Esophagus (tissue), 2 donors: ENCODE measurements around the gene POM121L2. TPM values are rescaled to one million over a fixed set of nuclear protein-coding genes. Genes with fewer than 3 reads are reported as not detected.

ENCODE experiments used
- H3K27ac ChIP-seq, 2 donors: one replicate each; pipeline ENCODE4 v1.5.1; 2013; ENCODE audit warnings: low read depth in 2 of 2, mild to moderate bottlenecking in 2 of 2, inconsistent platforms in 1 of 2, low read length in 1 of 2, moderate library complexity in 1 of 2
- H3K27me3 ChIP-seq, 2 donors: one replicate each; pipeline ENCODE4 v1.6.1; 2013; ENCODE audit warnings: low read length in 2 of 2, control low read depth in 1 of 2, mild to moderate bottlenecking in 1 of 2; ENCODE audit not compliant: insufficient read depth in 2 of 2, control insufficient read depth in 1 of 2
- H3K36me3 ChIP-seq, 2 donors: one replicate each; pipeline ENCODE4 v1.6.1; 2013; ENCODE audit warnings: low read length in 1 of 2; ENCODE audit not compliant: control insufficient read depth in 2 of 2, insufficient read depth in 2 of 2
- H3K4me1 ChIP-seq, 2 donors: one replicate each; pipeline ENCODE4 v1.6.1; 2013; ENCODE audit warnings: low read length in 1 of 2; ENCODE audit not compliant: control insufficient read depth in 2 of 2, insufficient read depth in 2 of 2
- H3K4me3 ChIP-seq, 2 donors: one replicate each; pipeline ENCODE4 v1.5.1; 2013; ENCODE audit warnings: low read length in 2 of 2, mild to moderate bottlenecking in 2 of 2, low read depth in 1 of 2, moderate library complexity in 1 of 2
- H3K9me3 ChIP-seq, 2 donors: one replicate each; pipeline ENCODE4 v1.6.1; 2013; ENCODE audit warnings: mild to moderate bottlenecking in 2 of 2, low read depth in 1 of 2, low read length in 1 of 2, moderate library complexity in 1 of 2; ENCODE audit not compliant: control insufficient read depth in 2 of 2, insufficient read depth in 1 of 2
- WGBS, 2 donors: extraction: QIAGEN DNeasy Blood & Tissue Kit; methylation state at CpG; one replicate each; pipeline ENCODE4 v1.1.7; 2013; 5-methylcytosine and 5-hydroxymethylcytosine counted together
- polyA plus RNA-seq, 2 donors: library from polyadenylated mRNA; stranded (reverse); fragments of 200-250 nt; gene quantifications; one replicate each; pipeline ENCODE4 v1.2.3, GENCODE V29; 2013
- donor health status: healthy with polysubstance abuse.
- donor health status: Bipolar disorder and iron deficiency.

The POM121L2 gene
- polyA plus RNA-seq, 2 donors = not detected

DNA sequence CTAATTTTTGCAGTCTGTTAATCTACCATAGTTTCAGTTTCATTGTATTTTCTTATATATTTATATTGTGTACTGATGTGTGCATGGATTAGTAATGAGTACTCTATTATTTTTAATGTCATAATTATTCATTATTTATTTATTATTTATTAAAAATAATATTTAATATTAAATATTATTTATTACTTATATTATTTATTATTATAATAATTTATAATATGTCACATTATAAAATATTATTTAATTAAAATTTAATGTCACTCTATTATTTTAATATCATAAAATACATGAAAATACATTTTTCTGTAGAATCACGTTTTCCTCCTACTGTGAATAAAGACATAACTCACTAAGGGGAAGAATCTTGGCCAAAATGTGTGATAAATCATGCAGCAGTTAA is 30.5 kb downstream of the POM121L2 start:
- H3K9me3 ChIP-seq = peaks cover 2 to 15% of the 10 kb centered on the region in 2 donors
- no peak overlapping the region for H3K4me3 ChIP-seq
- no peak overlapping the region for H3K27ac ChIP-seq
- no peaks in the 10 kb centered on the region for H3K4me1 ChIP-seq
- 29 to 40% methylated on average over 1 of the region's 1 CpG for WGBS, 2 donors
- H3K27me3 ChIP-seq = peaks cover 7 to 18% of the 10 kb centered on the region in 2 donors
- H3K36me3 ChIP-seq = no peaks in the 10 kb centered on the region

DNA sequence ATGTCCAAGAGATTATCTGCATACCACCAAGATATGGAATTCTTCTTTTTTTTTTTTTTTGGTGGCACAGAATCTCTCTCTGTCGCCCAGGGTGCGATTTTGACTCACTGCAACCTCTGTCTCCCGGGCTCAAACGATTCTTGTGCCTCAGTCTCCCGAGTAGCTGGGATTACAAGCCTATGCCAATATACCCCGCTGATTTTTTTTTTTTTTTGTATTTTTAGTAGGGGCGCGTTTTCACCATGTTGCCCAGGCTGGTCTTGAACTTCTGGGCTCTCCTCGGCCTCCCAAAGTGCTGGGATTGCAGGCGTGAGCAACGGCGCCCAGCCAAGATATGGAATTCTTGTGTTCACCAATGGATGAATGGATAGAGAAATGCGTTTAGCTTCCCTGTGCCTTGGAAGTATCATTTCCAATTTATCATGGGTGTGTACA is 31.0 kb downstream of the POM121L2 start:
- no peaks in the 10 kb centered on the region for H3K4me1 ChIP-seq
- no peak overlapping the region for H3K27ac ChIP-seq
- H3K9me3 ChIP-seq = peaks cover 2 to 13% of the 10 kb centered on the region in 2 donors
- no peak overlapping the region for H3K4me3 ChIP-seq
- H3K36me3 ChIP-seq = no peaks in the 10 kb centered on the region
- peaks cover 5 to 18% of the 10 kb centered on the region in 2 donors for H3K27me3 ChIP-seq
- 10 to 14% methylated on average over 13 of the region's 13 CpGs for WGBS, 2 donors

DNA sequence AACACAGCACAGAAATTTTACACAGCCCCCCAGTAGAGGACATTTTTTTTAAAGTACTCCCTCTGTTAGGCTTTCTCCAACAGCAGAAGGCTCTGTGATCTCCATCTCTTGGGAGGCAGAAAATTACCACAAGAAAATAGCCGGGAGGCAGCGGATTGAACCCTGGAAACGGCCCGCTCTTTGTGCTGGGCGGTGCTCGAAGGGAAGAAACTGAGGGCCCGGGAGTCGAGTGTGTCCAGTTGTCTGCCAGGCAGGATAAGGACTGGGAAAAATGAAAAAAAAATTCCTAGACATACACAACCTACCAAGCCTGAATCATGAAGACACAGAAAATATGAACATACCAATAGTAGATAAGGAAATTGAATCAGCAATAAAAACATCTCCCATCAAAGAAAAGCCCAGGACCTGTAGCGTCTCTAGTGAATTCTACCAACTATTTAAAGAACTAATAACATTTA is 31.5 kb downstream of the POM121L2 start:
- H3K9me3 ChIP-seq = peaks cover 2 to 12% of the 10 kb centered on the region in 2 donors
- peaks cover 4 to 18% of the 10 kb centered on the region in 2 donors for H3K27me3 ChIP-seq
- no peak overlapping the region for H3K27ac ChIP-seq
- H3K4me3 ChIP-seq = no peak overlapping the region
- 10 to 11% methylated on average over 9 of the region's 9 CpGs for WGBS, 2 donors
- H3K4me1 ChIP-seq = no peaks in the 10 kb centered on the region
- H3K36me3 ChIP-seq = no peaks in the 10 kb centered on the region

DNA sequence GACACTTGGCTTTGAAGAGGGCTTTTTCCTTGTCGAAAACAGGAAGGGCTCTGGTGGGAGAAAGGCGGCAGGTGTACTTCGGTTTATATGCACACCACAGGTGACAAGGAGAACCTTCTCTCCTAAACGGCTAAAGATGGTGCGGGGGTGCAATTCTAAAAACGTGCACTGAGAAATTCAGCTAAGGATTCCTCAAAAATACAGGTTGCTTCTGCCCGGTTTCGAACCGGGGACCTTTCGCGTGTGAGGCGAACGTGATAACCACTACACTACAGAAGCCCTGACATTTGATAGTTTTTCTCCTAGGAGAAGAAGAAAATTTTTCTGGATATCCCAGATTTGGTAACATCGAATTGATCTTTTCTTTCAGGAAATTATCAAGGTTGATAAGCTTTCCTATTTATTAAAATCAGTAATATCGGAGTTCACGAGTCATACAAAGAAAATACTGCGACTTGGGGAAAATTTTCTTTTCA is 32.0 kb downstream of the POM121L2 start:
- H3K4me1 ChIP-seq = no peaks in the 10 kb centered on the region
- peaks cover 2 to 12% of the 10 kb centered on the region in 2 donors for H3K9me3 ChIP-seq
- H3K36me3 ChIP-seq = no peaks in the 10 kb centered on the region
- H3K27me3 ChIP-seq = peaks cover 4 to 18% of the 10 kb centered on the region in 2 donors
- peak overlapping the region in 1 of 2 donors; percentile 16 for H3K4me3 ChIP-seq
- 2 to 7% methylated on average over 17 of the region's 17 CpGs for WGBS, 2 donors
- no peak overlapping the region for H3K27ac ChIP-seq

DNA sequence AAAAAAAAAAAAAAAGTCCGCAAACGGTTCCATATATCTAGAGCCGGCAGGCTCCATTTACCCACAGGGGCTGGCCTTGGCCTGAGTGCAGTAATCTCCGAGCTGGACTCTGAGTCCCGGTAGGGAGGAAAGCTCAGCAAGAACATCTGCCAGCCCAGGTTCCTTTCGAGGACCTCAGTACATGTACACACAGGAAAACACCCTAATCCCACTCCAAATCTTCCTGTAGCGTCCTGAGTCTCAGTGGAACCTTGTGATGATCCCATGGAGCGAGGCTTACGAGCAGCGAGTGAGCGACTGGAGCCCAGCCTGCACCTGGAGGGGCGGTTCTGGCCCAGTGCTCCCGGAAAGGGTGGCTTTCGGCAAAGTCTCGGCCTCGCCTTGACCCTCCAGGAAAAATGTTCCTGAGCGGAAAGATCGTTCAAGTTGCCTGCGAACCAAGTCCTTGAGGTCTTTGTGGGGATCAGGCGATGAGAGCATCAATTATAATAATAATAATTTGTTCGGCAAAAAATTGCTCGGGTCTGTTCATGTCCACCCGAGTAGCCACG is 32.5 kb downstream of the POM121L2 start:
- H3K4me1 ChIP-seq = no peaks in the 10 kb centered on the region
- H3K4me3 ChIP-seq = peak overlapping the region in 1 of 2 donors; percentile 16
- WGBS, 2 donors = 6 to 10% methylated on average over 24 of the region's 24 CpGs
- H3K36me3 ChIP-seq = no peaks in the 10 kb centered on the region
- H3K9me3 ChIP-seq = peaks cover 2 to 12% of the 10 kb centered on the region in 2 donors
- peaks cover 4 to 18% of the 10 kb centered on the region in 2 donors for H3K27me3 ChIP-seq
- H3K27ac ChIP-seq = no peak overlapping the region

DNA sequence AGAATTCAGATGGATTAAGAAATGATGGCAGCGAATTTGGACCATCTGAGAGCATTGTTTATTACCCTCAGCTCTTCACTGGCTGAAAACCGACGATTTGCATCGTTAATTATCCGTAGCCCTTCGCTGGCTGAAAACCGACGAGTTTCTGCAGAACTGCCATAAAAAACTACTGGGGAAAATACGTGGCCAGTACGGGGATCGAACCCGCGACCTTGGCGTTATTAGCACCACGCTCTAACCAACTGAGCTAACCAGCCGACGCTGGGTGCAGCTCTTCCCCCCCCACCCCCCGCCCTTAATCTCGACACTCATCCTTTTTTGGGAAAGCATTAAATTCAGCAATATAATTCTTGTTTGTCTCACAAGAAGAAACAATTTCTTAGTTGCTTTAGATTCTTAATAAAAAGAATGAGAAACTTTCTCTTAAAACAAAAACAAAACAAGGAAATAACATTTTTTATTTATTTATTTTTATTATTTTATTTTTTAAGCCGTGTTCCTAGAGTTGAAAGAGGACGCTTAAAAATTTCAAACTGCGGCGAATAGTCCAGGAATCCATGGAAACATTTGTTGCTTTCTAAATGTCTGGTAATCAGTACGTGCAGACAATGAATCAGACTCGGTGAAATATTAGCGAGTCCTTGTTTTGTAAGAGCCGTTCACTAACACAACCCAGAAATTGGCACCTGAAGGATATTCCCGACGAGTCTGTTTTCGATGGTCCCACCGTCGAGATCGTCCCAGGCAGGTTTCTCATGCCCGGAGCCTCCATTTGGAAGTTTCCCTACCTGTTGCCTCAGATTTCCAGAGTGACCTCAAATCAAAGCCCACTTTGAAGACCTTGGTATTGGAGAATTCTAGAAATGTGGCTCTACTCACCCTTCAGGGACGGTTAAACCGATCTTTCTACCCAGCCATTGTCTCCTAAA is 36.8 kb downstream of the POM121L2 start:
- H3K4me3 ChIP-seq = no peak overlapping the region
- H3K27me3 ChIP-seq = peaks cover 4 to 7% of the 10 kb centered on the region in 2 donors
- no peaks in the 10 kb centered on the region for H3K4me1 ChIP-seq
- H3K36me3 ChIP-seq = no peaks in the 10 kb centered on the region
- no peak overlapping the region for H3K27ac ChIP-seq
- WGBS, 2 donors = 22 to 28% methylated on average over 36 of the region's 36 CpGs
- H3K9me3 ChIP-seq = peaks cover 2 to 3% of the 10 kb centered on the region in 2 donors

DNA sequence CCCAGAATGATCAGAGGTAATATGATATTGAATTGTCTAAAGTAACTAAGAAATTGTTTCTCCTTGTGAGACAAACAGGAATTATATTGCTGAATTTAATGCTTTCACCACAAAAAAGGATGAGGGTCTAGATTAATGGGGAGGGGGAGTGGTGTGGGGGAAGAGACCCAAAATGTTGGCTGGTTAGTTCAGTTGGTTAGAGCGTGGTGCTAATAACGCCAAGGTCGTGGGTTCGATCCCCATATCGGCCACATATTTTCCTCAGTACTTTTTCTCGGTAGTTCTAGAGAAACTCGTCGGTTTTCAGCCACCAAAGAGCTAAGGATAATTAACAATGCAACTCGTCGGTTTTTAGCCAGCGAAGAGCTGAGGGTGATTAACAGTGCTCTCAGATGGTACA is 38.3 kb downstream of the POM121L2 start:
- WGBS, 2 donors = 67 to 70% methylated on average over 11 of the region's 11 CpGs
- Histone ChIP-seq H3K4me3 (no peak overlapping the region), H3K36me3 (no peaks in the 10 kb centered on the region), H3K27ac (no peak overlapping the region), H3K9me3 (peaks cover 2 to 3% of the 10 kb centered on the region in 2 donors), H3K27me3 (peaks cover 4 to 7% of the 10 kb centered on the region in 2 donors), H3K4me1 (no peaks in the 10 kb centered on the region)

DNA sequence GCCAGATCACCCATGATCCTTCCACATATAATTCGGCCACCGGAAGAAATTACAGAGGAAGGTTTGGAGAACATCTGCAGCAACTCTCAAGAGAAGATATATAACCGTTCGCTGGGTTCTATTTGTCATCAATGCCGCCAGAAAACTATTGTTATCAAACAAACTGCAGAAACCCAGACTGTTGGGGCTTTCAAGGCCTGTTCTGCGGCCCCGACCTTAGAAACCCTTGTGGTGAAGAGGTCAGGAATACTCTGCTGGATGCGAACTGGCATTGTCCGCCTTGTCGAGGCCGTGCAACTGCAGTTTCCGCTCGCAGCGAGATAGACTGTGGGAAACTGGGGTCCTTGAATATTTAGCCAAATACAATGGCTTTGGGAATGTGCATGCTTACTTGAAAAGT is 43.3 kb downstream of the POM121L2 start:
- Histone ChIP-seq H3K27me3 (peaks cover 0 to 15% of the 10 kb centered on the region in 2 donors), H3K36me3 (no peaks in the 10 kb centered on the region), H3K4me3 (no peak overlapping the region), H3K4me1 (no peaks in the 10 kb centered on the region), H3K27ac (no peak overlapping the region), H3K9me3 (peaks cover 0 to 3% of the 10 kb centered on the region in 2 donors)
- WGBS, 2 donors = 73 to 79% methylated on average over 14 of the region's 14 CpGs

DNA sequence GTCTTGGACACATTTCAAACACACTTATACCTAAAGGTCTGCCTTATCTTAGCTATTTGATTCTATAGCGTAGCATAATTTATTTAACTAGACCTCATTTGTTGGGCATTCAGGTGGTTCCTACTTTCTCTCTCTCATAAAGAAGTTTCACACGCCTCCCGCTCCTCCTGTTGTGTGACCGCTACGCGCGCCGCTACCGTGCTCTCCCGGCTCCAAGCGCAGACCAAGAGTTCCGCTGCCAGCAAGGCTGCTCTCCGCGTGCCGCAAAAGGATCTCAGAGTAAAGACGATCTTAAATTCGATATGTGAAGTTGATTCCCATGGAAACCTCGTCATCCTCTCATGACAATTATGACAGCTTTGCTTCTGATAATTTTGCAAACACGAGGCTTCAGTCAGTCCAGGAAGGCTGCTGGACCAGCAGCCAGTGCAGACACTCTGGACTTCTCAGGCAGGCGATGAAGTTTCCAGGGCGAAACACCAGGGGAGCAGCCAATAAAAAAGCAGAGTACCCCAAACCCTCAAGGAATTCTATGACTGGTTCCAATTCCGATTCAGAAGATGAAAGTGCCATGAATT is 44.1 kb downstream of the POM121L2 start:
- 14 to 21% methylated on average over 22 of the region's 22 CpGs for WGBS, 2 donors

More for the DNA sequence above, 44.1 kb downstream of the POM121L2 start:
- H3K27me3 ChIP-seq = peaks cover 0 to 14% of the 10 kb centered on the region in 2 donors
- no peaks in the 10 kb centered on the region for H3K36me3 ChIP-seq
- H3K4me1 ChIP-seq = no peaks in the 10 kb centered on the region
- H3K4me3 ChIP-seq = no peak overlapping the region
- H3K9me3 ChIP-seq = peaks cover 0 to 3% of the 10 kb centered on the region in 2 donors
- H3K27ac ChIP-seq = no peak overlapping the region
